GM19099 (cell line): ENCODE data around the gene MYCN.

Source experiments
- POLR2A ChIP-seq: IDR thresholded peaks from 3 replicates; pipeline ENCODE4 v1.6.1; 2011; ENCODE audit warnings: low read depth; ENCODE audit not compliant: insufficient read length; ENCODE audit errors: extremely low read depth

The MYCN gene

DNA sequence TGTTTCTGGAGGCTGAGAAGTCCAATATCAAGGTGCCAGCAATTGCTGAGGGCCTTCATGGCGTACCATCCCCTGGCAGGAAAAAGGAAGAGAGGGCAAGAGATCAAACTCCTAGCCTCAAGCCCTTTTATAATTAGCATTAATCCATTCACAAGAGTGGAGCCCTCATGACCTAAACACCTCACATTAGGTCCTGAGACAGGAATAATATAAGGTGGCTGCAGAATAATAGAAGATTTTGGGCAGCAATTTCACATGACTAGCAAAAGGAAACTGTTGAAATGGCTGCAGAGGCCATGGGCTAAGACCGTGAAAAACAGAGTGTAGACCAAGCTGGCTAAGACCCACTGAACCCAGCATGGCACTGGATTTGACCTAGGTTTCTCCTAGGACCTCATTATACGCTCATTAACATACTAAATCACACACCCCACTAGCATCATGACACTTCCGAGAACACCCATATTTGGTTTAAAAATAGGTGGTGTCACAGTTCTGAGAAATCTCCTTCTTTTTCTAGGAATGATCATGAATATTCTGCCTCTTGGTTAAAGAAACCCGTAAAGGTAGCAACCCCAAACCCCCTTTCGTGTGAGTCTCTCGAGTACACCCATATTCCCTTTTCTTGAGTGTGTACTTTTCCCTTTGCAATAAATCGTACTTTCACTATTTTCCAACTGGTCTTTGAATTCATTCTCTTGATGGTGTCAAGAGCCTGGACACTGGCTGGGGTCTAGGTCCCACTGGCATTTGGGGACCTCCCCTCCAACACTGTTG lies 3.1 kb upstream of the MYCN start:
- no peak for TF ChIP-seq POLR2A

DNA sequence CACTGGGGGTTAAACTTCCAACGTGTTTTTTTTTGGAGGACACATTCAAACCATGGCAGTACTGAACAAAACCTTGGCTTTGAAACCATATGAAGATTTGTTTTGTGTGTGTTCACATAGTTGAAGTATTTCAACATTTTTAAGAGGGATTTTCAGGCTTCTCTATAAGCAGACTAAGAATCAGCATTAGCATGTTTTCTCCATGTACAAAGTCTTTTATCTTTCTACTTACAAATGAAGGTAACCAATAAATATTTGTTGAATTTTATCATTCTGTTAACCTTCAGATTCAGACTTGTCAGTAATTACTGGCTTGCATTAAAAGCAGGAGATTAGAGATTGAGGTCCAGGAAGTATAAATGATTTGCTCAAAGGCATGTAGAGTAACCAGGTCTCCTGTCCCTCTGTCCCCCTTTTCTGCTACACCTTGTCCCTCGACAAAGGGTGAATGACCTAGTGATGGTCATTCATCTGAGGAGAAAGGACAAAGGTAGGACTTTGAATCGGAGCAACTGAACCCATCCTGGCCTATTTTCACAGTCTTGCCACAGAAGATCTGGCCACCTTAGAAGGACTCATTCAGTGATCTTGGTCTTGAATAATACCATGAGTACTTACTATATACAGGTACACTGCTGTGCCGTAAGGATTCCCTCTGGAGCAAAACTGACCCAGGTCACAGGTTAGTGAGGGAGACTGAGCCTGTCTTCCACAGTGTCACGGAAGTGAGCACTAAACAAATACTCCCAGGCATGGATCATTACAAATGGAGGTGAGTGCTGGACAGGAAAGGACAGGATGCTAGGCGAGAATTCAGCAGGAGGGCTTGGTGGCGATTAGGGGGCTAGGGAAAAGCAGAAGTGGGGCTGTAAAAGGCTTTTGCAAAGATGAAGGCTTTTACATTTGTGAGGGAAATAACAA lies 2.2 kb upstream of the MYCN start:
- TF ChIP-seq POLR2A, result no peak

DNA sequence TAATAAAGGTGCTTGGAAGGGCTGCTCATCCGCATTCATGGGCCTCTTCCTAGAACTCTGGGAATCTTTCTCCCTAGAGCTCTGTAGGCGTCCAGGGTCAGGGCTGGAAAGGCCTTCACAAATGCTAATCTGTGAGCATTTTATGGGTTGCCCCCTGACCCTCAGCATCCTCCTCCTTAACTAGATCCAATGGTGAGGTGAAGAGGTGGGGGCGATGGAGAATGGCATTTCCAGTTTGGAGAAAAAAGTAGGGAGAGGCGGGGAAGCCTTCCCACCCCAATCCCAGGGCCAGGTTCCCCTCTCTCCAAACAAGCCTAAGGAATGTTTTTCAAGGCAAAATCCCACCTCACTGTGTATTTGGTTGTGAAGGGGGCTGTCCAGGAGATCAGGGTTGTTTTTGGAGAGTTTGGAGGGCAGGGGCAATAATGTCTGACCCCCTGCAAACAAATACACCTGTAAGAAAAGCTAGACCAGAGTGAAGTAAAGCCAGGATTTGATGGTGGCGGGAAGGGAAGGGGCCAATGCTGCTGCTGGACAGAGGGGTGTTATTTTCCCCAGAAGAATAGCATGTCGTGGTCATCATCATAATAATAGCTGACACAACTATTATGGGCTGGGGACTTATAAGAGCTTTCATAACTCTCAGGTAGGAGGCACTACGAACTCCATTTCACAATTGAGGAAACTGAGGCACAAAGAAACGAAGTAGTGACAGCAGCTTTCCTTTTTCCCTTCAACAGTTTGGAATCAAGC lies 1.4 kb upstream of the MYCN start:
- no peak for TF ChIP-seq POLR2A

DNA sequence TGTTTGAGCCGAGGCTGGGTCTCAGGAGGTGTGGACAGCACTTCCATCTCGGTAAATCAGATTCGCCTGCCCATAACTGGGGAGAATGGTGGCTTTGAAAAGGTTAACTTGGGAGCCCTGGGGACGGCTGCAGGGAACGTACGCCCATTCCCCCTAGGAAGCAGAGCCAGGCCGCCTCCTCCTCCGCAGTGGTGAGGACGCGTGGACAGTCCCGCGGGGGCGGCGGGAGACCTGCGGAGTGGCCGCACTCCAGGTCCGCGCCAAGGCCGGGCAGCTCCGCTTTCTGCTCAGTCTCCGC lies 845 bp upstream of the MYCN start:
- no peak for TF ChIP-seq POLR2A

DNA sequence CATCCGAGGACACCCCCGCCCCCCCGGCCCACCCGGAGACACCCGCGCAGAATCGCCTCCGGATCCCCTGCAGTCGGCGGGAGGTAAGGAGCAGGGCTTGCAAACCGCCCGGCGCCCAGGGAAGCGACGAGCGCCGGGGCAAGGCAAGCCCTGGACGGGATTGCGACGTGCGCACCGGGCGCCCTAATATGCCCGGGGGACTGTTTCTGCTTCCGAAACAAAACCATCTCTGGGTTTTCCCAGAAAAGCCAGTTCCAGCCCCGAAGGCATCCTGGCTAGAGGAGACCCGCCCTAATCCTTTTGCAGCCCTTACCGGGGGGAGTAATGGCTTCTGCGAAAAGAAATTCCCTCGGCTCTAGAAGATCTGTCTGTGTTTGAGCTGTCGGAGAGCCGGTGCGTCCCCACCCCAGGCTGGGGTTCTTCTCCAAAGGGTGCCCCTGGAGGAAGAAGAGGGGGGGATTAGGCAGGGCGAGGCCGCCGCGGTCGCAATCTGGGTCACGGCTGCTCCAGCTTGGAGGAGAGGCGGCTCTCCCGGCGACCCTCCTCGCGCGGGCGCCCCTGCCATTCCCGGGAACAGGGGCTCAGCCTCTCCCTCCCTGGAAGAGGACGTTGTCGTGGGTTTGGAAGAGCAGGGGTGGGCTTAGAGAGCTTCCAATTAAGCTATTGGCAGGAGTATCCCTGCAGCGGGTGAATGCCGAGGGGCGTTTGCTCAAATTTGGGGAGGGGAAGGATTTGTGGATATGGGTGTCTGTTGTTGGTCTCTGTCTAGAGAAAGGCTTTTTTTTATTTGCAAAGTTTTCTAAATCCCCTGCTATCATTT lies 521 bp downstream of the MYCN start:
- no peak for TF ChIP-seq POLR2A

DNA sequence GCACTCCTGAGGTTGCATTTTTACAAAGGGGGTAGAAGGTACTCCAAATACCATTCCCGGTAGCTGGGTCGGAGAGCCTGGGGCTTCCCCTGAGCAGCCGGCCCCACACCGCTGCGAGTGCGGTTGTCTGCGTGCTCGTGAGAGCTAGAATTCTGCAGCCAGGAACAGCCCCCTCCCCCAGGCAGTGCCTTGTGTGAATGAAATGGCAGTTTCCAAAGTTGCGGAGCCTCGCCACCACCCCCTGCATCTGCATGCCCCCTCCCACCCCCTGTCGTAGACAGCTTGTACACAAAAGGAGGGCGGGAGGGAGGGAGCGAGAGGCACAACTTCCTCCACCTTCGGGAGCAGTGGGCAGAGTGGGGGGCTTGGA lies 1.1 kb downstream of the MYCN start:
- no peak for TF ChIP-seq POLR2A

DNA sequence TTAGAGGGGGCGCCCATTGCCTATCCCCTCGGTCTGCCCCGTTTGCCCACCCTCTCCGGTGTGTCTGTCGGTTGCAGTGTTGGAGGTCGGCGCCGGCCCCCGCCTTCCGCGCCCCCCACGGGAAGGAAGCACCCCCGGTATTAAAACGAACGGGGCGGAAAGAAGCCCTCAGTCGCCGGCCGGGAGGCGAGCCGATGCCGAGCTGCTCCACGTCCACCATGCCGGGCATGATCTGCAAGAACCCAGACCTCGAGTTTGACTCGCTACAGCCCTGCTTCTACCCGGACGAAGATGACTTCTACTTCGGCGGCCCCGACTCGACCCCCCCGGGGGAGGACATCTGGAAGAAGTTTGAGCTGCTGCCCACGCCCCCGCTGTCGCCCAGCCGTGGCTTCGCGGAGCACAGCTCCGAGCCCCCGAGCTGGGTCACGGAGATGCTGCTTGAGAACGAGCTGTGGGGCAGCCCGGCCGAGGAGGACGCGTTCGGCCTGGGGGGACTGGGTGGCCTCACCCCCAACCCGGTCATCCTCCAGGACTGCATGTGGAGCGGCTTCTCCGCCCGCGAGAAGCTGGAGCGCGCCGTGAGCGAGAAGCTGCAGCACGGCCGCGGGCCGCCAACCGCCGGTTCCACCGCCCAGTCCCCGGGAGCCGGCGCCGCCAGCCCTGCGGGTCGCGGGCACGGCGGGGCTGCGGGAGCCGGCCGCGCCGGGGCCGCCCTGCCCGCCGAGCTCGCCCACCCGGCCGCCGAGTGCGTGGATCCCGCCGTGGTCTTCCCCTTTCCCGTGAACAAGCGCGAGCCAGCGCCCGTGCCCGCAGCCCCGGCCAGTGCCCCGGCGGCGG lies 1.7 kb downstream of the MYCN start:
- TF ChIP-seq POLR2A, result no peak

DNA sequence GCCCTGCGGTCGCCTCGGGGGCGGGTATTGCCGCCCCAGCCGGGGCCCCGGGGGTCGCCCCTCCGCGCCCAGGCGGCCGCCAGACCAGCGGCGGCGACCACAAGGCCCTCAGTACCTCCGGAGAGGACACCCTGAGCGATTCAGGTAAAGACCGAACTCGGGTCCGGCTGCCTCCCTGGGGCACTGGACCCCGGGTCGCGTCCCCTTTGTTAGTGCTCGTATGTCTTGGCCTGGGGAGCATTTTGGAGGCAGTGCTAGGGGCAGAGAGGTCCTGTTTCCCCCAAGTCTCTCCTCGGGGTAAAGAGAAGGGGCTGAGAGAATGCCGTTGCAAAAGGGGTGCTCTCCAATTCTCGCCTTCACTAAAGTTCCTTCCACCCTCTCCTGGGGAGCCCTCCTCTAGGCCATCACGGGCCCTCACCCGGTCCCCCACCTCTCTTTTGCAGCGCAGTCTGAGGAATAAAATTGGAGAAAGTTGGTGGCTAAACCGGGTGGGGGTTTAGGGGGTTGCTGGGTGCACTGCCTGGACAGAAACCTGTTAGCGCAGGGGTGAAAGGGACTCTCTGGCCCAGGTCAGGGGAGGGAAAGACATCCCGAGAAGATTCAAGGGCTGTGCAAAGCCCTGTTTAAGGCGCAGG lies 2.5 kb downstream of the MYCN start:
- TF ChIP-seq POLR2A, result no peak

DNA sequence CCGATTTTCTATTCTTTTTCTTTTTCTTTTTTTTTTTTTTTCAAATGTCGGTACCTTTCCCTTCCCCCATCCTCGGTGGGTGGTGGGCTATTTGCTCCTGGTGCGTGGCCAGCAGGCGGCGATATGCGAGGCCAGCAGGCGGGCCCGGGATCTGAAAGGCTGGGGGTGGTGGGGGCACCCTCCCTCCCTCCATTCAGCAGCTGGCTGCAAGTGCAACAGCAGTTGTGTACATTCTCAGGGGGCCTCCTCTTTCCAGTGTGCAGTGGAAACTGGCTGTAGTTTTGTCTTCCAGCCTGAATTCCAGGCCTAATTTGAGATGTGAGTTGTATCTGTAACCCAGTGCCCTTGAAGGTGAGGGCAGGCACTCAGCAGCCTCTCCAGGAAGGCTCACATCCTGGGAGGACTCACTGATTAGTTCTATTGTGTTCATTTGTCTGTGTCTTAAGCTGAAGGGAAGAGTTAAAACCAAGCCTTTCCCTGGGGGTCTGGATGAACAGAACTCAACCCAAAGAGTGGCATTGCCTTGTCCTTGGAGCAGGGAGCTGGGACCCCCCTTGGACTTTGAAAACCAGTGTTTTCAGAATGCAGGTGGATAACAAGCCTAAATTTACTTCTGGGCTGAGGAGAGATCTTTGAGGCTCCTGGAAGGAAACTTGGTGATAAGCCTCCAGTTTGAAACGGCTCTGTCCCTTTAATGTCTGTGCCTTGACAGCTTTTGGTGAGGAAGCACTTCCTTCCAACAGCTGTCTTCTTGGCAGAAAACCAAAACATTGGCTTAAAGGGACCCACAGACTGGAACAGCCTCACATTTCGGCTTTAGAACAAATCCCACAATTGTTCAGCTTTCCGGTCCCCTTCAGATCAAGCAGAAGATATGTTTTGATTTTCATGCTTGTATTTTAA lies 3.3 kb downstream of the MYCN start:
- no peak for TF ChIP-seq POLR2A

DNA sequence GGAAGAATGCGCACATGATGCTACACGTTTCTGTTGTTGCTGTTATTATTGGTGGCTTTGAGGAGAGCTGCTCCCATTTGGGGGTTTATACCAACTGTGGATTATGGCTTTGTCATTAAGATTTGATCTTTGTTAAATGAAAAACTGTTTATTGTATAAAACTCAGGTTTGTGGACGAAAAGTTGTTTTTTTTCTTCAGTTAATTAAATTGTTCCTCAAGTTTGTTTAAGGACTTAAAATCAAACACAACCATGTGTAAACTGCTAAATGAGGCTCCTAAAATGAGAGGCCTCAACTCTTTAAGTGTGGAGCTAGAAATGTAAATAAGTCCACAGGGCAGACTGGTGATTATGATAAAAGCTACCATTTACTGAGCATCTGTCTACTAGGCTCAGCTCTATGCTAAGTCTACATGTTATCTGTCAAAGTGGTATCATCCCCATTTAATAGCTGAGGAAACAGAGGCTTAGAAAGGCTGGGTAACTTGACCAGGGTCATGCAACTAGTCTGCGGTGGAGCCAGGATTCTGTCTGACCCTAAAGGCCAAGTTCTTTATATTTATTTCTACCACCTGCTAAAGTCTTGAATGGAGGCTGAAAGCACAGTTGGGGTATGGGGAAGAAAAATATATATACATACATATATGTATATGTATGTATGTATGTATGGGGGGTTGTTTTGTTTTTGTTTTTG lies 4.1 kb downstream of the MYCN start:
- TF ChIP-seq POLR2A, result no peak

DNA sequence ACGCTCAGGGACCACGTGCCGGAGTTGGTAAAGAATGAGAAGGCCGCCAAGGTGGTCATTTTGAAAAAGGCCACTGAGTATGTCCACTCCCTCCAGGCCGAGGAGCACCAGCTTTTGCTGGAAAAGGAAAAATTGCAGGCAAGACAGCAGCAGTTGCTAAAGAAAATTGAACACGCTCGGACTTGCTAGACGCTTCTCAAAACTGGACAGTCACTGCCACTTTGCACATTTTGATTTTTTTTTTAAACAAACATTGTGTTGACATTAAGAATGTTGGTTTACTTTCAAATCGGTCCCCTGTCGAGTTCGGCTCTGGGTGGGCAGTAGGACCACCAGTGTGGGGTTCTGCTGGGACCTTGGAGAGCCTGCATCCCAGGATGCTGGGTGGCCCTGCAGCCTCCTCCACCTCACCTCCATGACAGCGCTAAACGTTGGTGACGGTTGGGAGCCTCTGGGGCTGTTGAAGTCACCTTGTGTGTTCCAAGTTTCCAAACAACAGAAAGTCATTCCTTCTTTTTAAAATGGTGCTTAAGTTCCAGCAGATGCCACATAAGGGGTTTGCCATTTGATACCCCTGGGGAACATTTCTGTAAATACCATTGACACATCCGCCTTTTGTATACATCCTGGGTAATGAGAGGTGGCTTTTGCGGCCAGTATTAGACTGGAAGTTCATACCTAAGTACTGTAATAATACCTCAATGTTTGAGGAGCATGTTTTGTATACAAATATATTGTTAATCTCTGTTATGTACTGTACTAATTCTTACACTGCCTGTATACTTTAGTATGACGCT lies 5.8 kb downstream of the MYCN start:
- no peak for TF ChIP-seq POLR2A

DNA sequence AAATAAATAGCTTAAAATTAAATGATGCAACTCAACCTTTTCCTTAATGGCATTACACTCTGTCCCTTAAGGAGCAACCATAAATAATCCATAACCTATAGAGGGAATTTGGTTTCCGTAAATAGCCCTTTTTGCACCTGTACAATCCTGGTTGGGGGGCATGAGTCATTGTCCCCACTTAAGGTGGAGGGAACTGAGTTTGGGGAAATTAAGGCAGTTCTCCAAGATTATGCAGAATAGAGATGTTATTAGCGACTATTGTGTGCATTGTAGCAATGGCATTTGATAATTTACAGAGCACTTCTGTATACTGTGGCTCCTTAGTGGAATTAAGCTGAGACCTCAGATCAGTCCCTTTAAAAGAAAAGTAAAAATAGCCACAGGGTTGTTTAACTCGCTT lies 6.6 kb downstream of the MYCN start:
- TF ChIP-seq POLR2A, result no peak

DNA sequence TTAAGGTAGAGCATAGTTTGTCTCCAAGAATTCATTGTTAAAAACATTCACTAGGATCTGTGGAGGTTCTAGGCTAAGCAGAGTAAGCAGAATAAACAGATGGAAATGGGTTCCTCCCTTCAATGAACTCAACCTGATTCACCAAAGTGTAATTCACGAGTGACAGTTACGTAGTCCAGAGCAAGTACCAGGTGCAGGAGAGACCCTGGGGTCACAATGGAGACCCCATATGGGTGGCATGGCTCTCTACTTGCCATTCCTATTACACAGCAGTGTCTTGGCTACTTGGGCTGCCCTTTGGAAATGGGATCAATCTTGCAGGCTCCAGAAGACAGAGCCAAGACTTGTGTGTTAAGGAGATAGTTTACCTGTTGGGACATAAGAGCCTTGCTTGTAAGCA lies 7.1 kb downstream of the MYCN start:
- no peak for TF ChIP-seq POLR2A
